Suppressor macrophage treated with lipopolysaccharide for 4 hours (primary cell): ENCODE results near the gene RNF224.

Experiments used
- DNase-seq: peaks from one replicate; pipeline ENCODE4 v3.0.0-alpha.2; 2020

Gene RNF224

GRCh38 chr9:137192859-137193258 lies 34.4 kb upstream of the RNF224 start:
- no peak for DNase-seq

- no peak for DNase-seq
Measured at GRCh38 chr9:137193771-137194170, 33.5 kb upstream of the RNF224 start.

- DNase-seq, result no peak
Measured at GRCh38 chr9:137194388-137194787, 32.9 kb upstream of the RNF224 start.

- no peak for DNase-seq
Measured at GRCh38 chr9:137194909-137195308, 32.4 kb upstream of the RNF224 start.

GRCh38 chr9:137195525-137196220 lies 31.6 kb upstream of the RNF224 start:
- DNase-seq, result no peak

GRCh38 chr9:137198051-137198901 lies 29.0 kb upstream of the RNF224 start:
- no peak for DNase-seq

- DNase-seq, result no peak
Measured at GRCh38 chr9:137198902-137199283, 28.4 kb upstream of the RNF224 start.

GRCh38 chr9:137199411-137200121 lies 27.7 kb upstream of the RNF224 start:
- DNase-seq, result no peak

- DNase-seq, result peak; percentile 100
Measured at GRCh38 chr9:137200311-137201204, 26.7 kb upstream of the RNF224 start, which contains the start of gene TPRN. TPRN (minus strand) TSS chr9:137200741; CDS start chr9:137200711, 30 bp downstream.

- DNase-seq, result no peak
Measured at GRCh38 chr9:137201205-137201868, 26.0 kb upstream of the RNF224 start.

- DNase-seq, result no peak
Measured at GRCh38 chr9:137202966-137203365, 24.3 kb upstream of the RNF224 start.

- DNase-seq, result no peak
Measured at GRCh38 chr9:137204731-137205125, 22.6 kb upstream of the RNF224 start.

GRCh38 chr9:137205126-137206069 lies 21.9 kb upstream of the RNF224 start, which contains the start of the genes NDOR1 and TMEM203:
NDOR1 (plus strand) TSS chr9:137205700; CDS start chr9:137205778, 78 bp downstream.
TMEM203 (minus strand) TSS chr9:137205648; CDS start chr9:137205414, 234 bp downstream.
- DNase-seq, result peak; percentile 93

- DNase-seq, result no peak
Measured at GRCh38 chr9:137206602-137207001, 20.7 kb upstream of the RNF224 start.

GRCh38 chr9:137211532-137211931 lies 15.8 kb upstream of the RNF224 start:
- no peak for DNase-seq

GRCh38 chr9:137212520-137212919 lies 14.8 kb upstream of the RNF224 start:
- DNase-seq, result no peak

GRCh38 chr9:137213160-137214060 lies 13.9 kb upstream of the RNF224 start:
- DNase-seq, result no peak

GRCh38 chr9:137214620-137215019 lies 12.7 kb upstream of the RNF224 start:
- DNase-seq, result no peak
